GM18873 (cell line): ENCODE measurements around the gene TSHZ1.

Experiments used
- ATAC-seq: cut with Tn5 transposase; IDR thresholded peaks from one replicate; pipeline ENCODE4 v1.9.1; 2021; ENCODE audit warnings: mild to moderate bottlenecking, moderate library complexity, moderate number of reproducible peaks; ENCODE audit not compliant: unreplicated experiment, low FRiP score

TSHZ1 gene

DNA sequence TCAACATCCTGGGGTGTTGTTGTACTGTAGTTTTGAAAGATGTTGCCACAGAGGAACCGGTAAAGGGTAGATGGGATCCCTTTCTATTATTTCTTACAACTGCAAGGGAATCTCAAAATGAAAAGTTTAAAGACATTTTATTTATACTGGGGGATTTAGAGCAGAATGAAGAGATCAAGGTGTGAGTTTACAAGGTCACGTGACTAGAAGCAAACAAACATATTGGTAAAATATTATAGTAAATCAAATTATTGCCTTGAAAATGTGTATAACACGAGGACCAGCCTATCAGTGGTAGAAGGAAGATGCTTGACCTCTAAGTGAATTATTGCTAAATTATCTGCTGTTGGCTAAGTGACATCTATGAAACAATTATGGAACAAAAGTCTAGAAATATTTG is 119.7 kb downstream of the TSHZ1 start:
- ATAC-seq = no peak

DNA sequence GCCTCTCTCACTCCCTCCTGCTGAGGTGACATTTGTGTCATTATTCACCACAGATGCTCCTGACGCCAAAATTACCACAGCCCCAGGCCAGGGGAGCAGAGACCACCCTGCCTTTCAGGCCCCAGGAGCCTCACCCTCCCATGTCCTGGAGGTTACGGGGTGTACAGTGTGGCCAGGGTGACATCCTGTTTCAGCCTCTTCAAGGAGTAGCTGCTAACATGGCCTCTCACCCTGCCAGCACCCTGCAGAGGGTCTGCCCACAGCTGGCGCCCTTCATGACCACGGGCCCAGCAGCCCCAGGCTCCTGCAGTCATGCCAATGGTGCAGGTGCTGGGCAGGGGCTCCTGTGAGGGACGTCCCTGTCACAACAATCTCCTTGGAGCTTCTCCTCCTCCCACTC is 124.3 kb downstream of the TSHZ1 start:
- no peak for ATAC-seq

GRCh38 chr18:75335511-75335910 is 124.9 kb downstream of the TSHZ1 start:
- no peak for ATAC-seq

- no peak for ATAC-seq
Observed at GRCh38 chr18:75336767-75337166, 126.2 kb downstream of the TSHZ1 start.

DNA sequence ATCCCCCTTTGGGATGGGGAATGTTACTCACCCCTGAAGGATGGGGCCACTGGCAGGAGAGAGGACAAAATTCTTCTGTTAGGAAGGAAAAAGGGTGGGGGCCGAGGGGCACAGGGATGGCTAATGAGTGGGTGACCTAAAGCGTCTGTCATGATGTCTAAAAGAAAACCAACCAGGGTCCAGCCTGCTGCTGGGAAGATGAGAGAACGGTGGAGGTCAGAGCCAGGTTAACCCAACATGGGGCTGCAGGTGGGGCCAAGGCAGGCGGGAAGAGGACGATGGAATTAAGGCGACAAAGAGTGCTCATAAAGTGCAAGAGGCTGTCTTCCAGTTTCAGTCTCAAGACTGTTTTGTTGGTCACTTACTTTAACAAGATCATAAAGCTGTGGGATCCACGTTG is 126.8 kb downstream of the TSHZ1 start:
- no peak for ATAC-seq

- ATAC-seq = no peak
Observed at GRCh38 chr18:75338631-75339030, 128.0 kb downstream of the TSHZ1 start.
